ENCODE measurements around the gene RAD51B. TPM values are rescaled to one million over a fixed set of nuclear protein-coding genes. Genes with fewer than 3 reads are reported as not detected.

Gene RAD51B
- total RNA-seq, 2 donors from 2014 or later = 22.8 to 33.8 TPM

GRCh38 chr14:68772761-68773381, 953.3 kb downstream of the RAD51B start:
- H3K4me3 ChIP-seq (ENCODE audit: low read length) = no peak overlapping the region
- H3K9me3 Mint-ChIP-seq = peaks cover 19% of the 10 kb centered on the region

GRCh38 chr14:68774771-68775613, 955.4 kb downstream of the RAD51B start:
- no peaks in the 10 kb centered on the region for H3K36me3 ChIP-seq (ENCODE audit: control insufficient read depth, insufficient read depth, low read length)
- H3K4me1 ChIP-seq (ENCODE audit: control insufficient read depth, insufficient read depth, low read length) = peaks cover 5% of the 10 kb centered on the region
- H3K9me3 ChIP-seq (ENCODE audit: control insufficient read depth, low read length) = no peaks in the 10 kb centered on the region
- Mint-ChIP-seq H3K4me3 (no peak overlapping the region), H3K27me3 (ENCODE audit: insufficient read depth) (peaks cover 4% of the 10 kb centered on the region), H3K27ac (no peak overlapping the region), H3K4me1 (peaks cover 15% of the 10 kb centered on the region), H3K9me3 (peaks cover 19% of the 10 kb centered on the region), H3K36me3 (ENCODE audit: low read depth) (no peaks in the 10 kb centered on the region)
- no peak overlapping the region for H3K4me3 ChIP-seq (ENCODE audit: low read length)
- no peaks in the 10 kb centered on the region for H3K27me3 ChIP-seq (ENCODE audit: control insufficient read depth, insufficient read depth, low read length, poor library complexity, severe bottlenecking)
- 86 to 92% methylated on average over 3 to 4 of the region's 4 CpGs for WGBS, 2 experiments (ENCODE audit: insufficient coverage in 1 of 2, insufficient read length in 1 of 2)
- DNase-seq = peak; percentile 17
- H3K27ac ChIP-seq (ENCODE audit: low read depth, low read length) = no peak overlapping the region
- no peak overlapping the region for H3K9ac ChIP-seq (ENCODE audit: extremely low read depth, low read length, poor library complexity, severe bottlenecking)
- no peak for TF ChIP-seq CTCF (conservative IDR thresholded peaks at IDR 0.05)

More at GRCh38 chr14:68772761-68773381, 953.3 kb downstream of the RAD51B start:
- no peak overlapping the region for H3K4me3 Mint-ChIP-seq
- TF ChIP-seq CTCF (conservative IDR thresholded peaks at IDR 0.05) = no peak
- 89 to 100% methylated on average over 1 to 6 of the region's 6 CpGs for WGBS, 2 experiments (ENCODE audit: insufficient coverage in 1 of 2, insufficient read length in 1 of 2)
- Histone ChIP-seq H3K4me1 (ENCODE audit: control insufficient read depth, insufficient read depth, low read length) (no peaks in the 10 kb centered on the region), H3K27ac (ENCODE audit: low read depth, low read length) (no peak overlapping the region), H3K27me3 (ENCODE audit: control insufficient read depth, insufficient read depth, low read length, poor library complexity, severe bottlenecking) (no peaks in the 10 kb centered on the region), H3K9me3 (ENCODE audit: control insufficient read depth, low read length) (no peaks in the 10 kb centered on the region), H3K9ac (ENCODE audit: extremely low read depth, low read length, poor library complexity, severe bottlenecking) (no peak overlapping the region), H3K36me3 (ENCODE audit: control insufficient read depth, insufficient read depth, low read length) (no peaks in the 10 kb centered on the region)
- no peak overlapping the region for H3K27ac Mint-ChIP-seq
- peaks cover 1% of the 10 kb centered on the region for H3K4me1 Mint-ChIP-seq
- H3K36me3 Mint-ChIP-seq (ENCODE audit: low read depth) = no peaks in the 10 kb centered on the region
- no peak for DNase-seq
- H3K27me3 Mint-ChIP-seq (ENCODE audit: insufficient read depth) = peaks cover 4% of the 10 kb centered on the region

GRCh38 chr14:68775614-68776126, 956.1 kb downstream of the RAD51B start:
- Histone ChIP-seq H3K9me3 (ENCODE audit: control insufficient read depth, low read length) (no peaks in the 10 kb centered on the region), H3K27ac (ENCODE audit: low read depth, low read length) (no peak overlapping the region), H3K27me3 (ENCODE audit: control insufficient read depth, insufficient read depth, low read length, poor library complexity, severe bottlenecking) (no peaks in the 10 kb centered on the region), H3K4me1 (ENCODE audit: control insufficient read depth, insufficient read depth, low read length) (peaks cover 12% of the 10 kb centered on the region), H3K36me3 (ENCODE audit: control insufficient read depth, insufficient read depth, low read length) (no peaks in the 10 kb centered on the region), H3K4me3 (ENCODE audit: low read length) (no peak overlapping the region), H3K9ac (ENCODE audit: extremely low read depth, low read length, poor library complexity, severe bottlenecking) (no peak overlapping the region)
- Mint-ChIP-seq H3K27ac (no peak overlapping the region), H3K27me3 (ENCODE audit: insufficient read depth) (peaks cover 4% of the 10 kb centered on the region), H3K4me1 (peaks cover 21% of the 10 kb centered on the region), H3K36me3 (ENCODE audit: low read depth) (no peaks in the 10 kb centered on the region), H3K9me3 (peaks cover 19% of the 10 kb centered on the region), H3K4me3 (no peak overlapping the region)
- peak; percentile 47 for DNase-seq
- peak; percentile 68 for TF ChIP-seq CTCF (conservative IDR thresholded peaks at IDR 0.05)
- WGBS, 2 experiments (ENCODE audit: insufficient coverage in 1 of 2, insufficient read length in 1 of 2) = 87% methylated on average over 4 to 6 of the region's 6 CpGs

All from endodermal cell (in vitro differentiated cells).